GM10847 (cell line): ENCODE measurements around the gene AGR2.

Experiments
- POLR2A ChIP-seq: IDR thresholded peaks from 2 replicates; pipeline ENCODE4 v1.6.1; 2011; ENCODE audit not compliant: insufficient read length; ENCODE audit errors: extremely low read depth

Gene AGR2

GRCh38 chr7:16804674-16805439 is at the start of gene AGR2:
TSS of gene AGR2 (minus strand) at chr7:16804999. CDS start at chr7:16801796, 3,203 bp downstream.
- no peak for TF ChIP-seq POLR2A

- no peak for TF ChIP-seq POLR2A
Measured at GRCh38 chr7:16851829-16852228, 47.0 kb upstream of the AGR2 start.

DNA sequence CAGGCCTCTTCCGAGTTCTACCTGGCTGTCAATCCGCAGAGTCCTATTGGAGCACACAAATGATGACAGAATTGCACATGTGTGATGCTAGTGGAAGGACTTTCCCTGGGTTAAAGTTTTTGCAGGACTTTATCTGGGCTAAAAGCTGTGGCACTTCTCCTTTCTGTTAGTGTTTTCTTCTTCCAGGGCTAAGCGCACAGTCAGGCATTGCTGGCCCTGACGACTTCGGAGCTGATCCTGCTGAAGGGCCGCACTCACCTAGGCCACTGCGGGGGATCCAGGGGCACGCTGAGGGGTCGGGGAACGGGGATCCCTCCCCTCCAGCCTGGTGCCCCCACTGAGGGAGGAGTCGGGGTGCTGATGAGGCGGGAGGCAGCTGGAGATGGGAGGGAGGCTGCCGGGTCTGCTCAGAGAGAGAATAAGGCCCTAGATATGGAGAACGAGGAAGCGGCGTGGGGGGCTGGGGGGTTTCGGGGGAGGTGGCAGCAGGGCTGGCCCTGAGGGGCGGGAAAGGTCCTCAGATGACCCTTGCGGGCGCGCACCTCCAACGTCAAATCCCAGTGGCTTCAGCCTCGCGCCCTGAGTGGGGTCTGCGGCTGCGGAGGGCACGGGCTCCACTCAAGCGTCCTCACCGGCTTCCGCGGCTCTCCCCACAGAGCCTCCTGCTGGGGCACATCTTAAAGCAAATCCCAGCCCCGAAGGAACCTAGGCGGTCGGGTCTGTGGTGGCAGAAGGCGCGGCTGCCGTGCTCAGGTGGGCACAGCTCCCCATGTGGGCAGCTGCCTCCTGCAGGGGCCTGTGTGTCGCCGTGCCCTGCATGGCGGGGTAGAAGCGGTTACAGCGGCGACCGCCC is 46.0 kb upstream of the AGR2 start:
- TF ChIP-seq POLR2A, result no peak

GRCh38 chr7:16849296-16850148 is 44.7 kb upstream of the AGR2 start:
- TF ChIP-seq POLR2A, result no peak

DNA sequence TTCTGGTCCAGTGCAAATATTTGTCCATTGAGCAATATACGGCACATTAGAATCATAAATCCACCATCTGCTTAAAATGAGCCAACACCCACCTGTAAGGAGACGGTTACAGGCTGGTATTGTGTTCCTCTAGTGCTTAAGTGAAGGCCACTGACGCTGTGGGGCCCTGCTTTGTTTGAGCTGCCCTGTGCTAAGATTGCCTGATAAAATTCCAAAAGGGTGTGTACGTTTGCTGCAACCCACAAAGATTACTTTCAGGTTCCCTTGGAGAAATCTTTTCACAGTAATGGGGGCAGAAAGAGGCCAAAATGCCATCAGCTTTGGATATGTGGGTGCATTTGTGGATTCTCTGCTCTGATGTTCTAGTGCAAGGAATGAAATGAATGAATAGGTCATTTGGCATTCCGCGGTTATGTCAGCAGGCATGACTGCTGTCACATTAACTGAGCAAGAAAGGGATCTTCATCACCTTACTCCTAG is 42.6 kb upstream of the AGR2 start:
- TF ChIP-seq POLR2A, result no peak

GRCh38 chr7:16846601-16847165 is 41.9 kb upstream of the AGR2 start:
- no peak for TF ChIP-seq POLR2A

- no peak for TF ChIP-seq POLR2A
Measured at GRCh38 chr7:16845746-16846145, 40.9 kb upstream of the AGR2 start.

- no peak for TF ChIP-seq POLR2A
Measured at GRCh38 chr7:16841681-16842080, 36.9 kb upstream of the AGR2 start.

- no peak for TF ChIP-seq POLR2A
Measured at GRCh38 chr7:16840094-16840493, 35.3 kb upstream of the AGR2 start.

- TF ChIP-seq POLR2A, result no peak
Measured at GRCh38 chr7:16839646-16840045, 34.8 kb upstream of the AGR2 start.

DNA sequence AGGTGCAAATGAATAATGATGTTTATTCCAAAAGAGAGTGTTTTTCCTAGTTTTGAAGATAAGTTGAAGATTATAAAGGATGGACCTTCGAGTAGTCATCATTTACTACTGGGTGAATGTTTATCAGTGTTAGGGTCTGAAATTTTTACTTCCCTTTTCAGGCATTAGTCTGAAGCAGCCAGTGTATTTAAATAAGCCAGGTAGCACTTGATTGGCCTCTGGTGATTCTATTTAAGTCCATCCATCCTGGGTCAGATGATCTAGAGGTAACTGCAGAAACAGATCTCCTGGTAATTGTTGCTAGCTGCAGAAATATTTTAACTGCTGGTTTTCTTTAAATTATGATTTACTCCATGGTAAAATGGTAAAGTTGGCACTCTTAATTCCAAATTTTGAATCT is 34.1 kb upstream of the AGR2 start:
- TF ChIP-seq POLR2A, result no peak

- no peak for TF ChIP-seq POLR2A
Measured at GRCh38 chr7:16838386-16838785, 33.6 kb upstream of the AGR2 start.

- TF ChIP-seq POLR2A, result no peak
Measured at GRCh38 chr7:16836481-16836880, 31.7 kb upstream of the AGR2 start.

DNA sequence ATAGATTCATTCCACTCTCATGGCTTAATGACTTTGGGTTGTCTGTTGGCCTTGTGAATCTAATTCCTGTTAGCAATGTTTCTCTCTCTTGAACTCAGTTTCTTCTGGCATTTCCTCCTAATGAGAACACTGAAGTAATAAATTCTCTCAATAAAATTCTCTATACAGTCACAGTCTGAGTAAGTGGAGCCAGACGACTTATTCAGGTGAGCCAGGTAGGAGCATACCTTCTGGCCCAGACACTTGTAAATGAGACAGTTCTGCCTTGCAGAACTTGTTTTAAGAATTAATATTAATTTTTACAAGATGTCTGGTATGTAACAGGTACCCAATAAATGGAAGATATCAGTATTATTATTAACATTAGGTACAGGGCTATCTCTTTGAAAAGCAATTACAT is 28.6 kb upstream of the AGR2 start:
- no peak for TF ChIP-seq POLR2A

GRCh38 chr7:16826060-16826459 is 21.3 kb upstream of the AGR2 start:
- TF ChIP-seq POLR2A, result no peak

- TF ChIP-seq POLR2A, result no peak
Measured at GRCh38 chr7:16822029-16822428, 17.2 kb upstream of the AGR2 start.

- no peak for TF ChIP-seq POLR2A
Measured at GRCh38 chr7:16818732-16819131, 13.9 kb upstream of the AGR2 start.
